ENCODE results near the gene PRKAA2.

GRCh38 chr1:56688522-56689026 lies 43.5 kb downstream of the PRKAA2 start:
- TF ChIP-seq, protein P1, sequence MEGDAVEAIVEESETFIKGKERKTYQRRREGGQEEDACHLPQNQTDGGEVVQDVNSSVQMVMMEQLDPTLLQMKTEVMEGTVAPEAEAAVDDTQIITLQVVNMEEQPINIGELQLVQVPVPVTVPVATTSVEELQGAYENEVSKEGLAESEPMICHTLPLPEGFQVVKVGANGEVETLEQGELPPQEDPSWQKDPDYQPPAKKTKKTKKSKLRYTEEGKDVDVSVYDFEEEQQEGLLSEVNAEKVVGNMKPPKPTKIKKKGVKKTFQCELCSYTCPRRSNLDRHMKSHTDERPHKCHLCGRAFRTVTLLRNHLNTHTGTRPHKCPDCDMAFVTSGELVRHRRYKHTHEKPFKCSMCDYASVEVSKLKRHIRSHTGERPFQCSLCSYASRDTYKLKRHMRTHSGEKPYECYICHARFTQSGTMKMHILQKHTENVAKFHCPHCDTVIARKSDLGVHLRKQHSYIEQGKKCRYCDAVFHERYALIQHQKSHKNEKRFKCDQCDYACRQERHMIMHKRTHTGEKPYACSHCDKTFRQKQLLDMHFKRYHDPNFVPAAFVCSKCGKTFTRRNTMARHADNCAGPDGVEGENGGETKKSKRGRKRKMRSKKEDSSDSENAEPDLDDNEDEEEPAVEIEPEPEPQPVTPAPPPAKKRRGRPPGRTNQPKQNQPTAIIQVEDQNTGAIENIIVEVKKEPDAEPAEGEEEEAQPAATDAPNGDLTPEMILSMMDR (IDR thresholded peaks at IDR 0.05; ENCODE audit: insufficient read depth, low read length, poor library complexity, severe bottlenecking): no peak
- no peak for TF ChIP-seq EZH2phosphoT487 (conservative IDR thresholded peaks at IDR 0.05; ENCODE audit: low read length)

Data from SU-DHL-6 (cell line).